GM12878 (cell line): ENCODE measurements around the gene CCDC78. TPM values are rescaled to one million over a fixed set of nuclear protein-coding genes. Genes with fewer than 3 reads are reported as not detected.

ENCODE experiments used
- ATAC-seq: fragments of 200-7000 bp; cut with Tn5 transposase; 3 replicates; pipeline ENCODE4 v1.9.1; 2020; ENCODE audit warnings: mild to moderate bottlenecking, moderate library complexity
- BruUV-seq: library from RNA; stranded (reverse); fragments of 400-500 nt; replicated peaks from 2 replicates; lab custom pipeline; 2021; lab: Mats Ljungman, UMichigan
- CTCF ChIA-PET: fragments of 300-600 bp; sonication (Branson Sonifier 250); formaldehyde crosslinking; extraction: SDS; loops from one replicate; lab custom pipeline; 2021; ENCODE audit warnings: inconsistent platforms; lab: Yijun Ruan, JAX
- POLR2A ChIA-PET: fragments of 350-600 bp; formaldehyde crosslinking; extraction: SDS; loops from one replicate; lab custom pipeline; 2021; ENCODE audit warnings: inconsistent platforms; lab: Charles Lee
- RAD21 ChIA-PET: fragments of 300-600 bp; sonication (Branson Sonifier 250); formaldehyde crosslinking; loops from one replicate; lab custom pipeline; 2023; ENCODE audit warnings: antibody characterized with exemption; ENCODE audit not compliant: unreplicated experiment; lab: Charles Lee
- SMC1A ChIA-PET: fragments of 300-600 bp; sonication (Branson Sonifier 250); formaldehyde crosslinking; loops from one replicate; lab custom pipeline; 2023; ENCODE audit not compliant: unreplicated experiment, uncharacterized antibody; lab: Charles Lee
- DNase-seq: peaks from one replicate; pipeline ENCODE4 v3.0.0-alpha.2; 2011; ENCODE audit warnings: low read depth, low spot score
- FAIRE-seq: peaks from 3 replicates; lab custom pipeline; 2011; peaks lifted over from hg19 to GRCh38; lab: Jason Lieb, UNC
- H2AFZ ChIP-seq: 2 replicates; pipeline ENCODE4 v1.6.0; 2011; ENCODE audit warnings: low read depth, low read length, control low read depth; ENCODE audit not compliant: control insufficient read depth
- H3K27ac ChIP-seq: 2 replicates; pipeline ENCODE4 v1.5.1; 2011; ENCODE audit warnings: control low read depth; ENCODE audit not compliant: control insufficient read depth, insufficient read depth
- H3K27me3 ChIP-seq, 2 experiments: replicated peaks in 1 of 2; 2 replicates each; pipeline versions ENCODE4 v1.6.0 to v1.6.1; 2011; ENCODE audit warnings: low read length in 1 of 2; ENCODE audit not compliant: control insufficient read depth in 2 of 2, insufficient read depth in 2 of 2
- H3K36me3 ChIP-seq, 2 experiments: 2 replicates each; pipeline ENCODE4 v1.5.1; 2011; ENCODE audit warnings: low read length in 1 of 2; ENCODE audit not compliant: control insufficient read depth in 2 of 2, insufficient read depth in 2 of 2
- H3K4me1 ChIP-seq: 2 replicates; pipeline ENCODE4 v1.6.1; 2011; ENCODE audit warnings: mild to moderate bottlenecking, low read length, moderate library complexity, mixed read lengths; ENCODE audit not compliant: control insufficient read depth, insufficient read depth
- H3K4me2 ChIP-seq: 2 replicates; pipeline ENCODE4 v1.6.0; 2011; ENCODE audit warnings: control low read depth; ENCODE audit not compliant: control insufficient read depth, insufficient read depth
- H3K4me3 ChIP-seq: fragments of 200-600 bp; sonication (generic); 2 replicates; pipeline ENCODE4 v1.5.1; 2016
- H3K79me2 ChIP-seq: 2 replicates; pipeline ENCODE4 v1.6.0; 2011; ENCODE audit warnings: low read length; ENCODE audit not compliant: control insufficient read depth, insufficient read depth
- H3K9ac ChIP-seq: 2 replicates; pipeline ENCODE4 v1.8.0; 2011; ENCODE audit warnings: low read length, control low read depth, mixed read lengths; ENCODE audit not compliant: control insufficient read depth, insufficient read depth
- H3K9me3 ChIP-seq: replicated peaks from 3 replicates; pipeline ENCODE4 v1.5.1; 2011; ENCODE audit warnings: mild to moderate bottlenecking, low read length; ENCODE audit not compliant: control insufficient read depth, insufficient read depth
- H4K20me1 ChIP-seq: 2 replicates; pipeline ENCODE4 v1.6.0; 2011; ENCODE audit not compliant: control insufficient read depth, insufficient read depth
- ASH2L ChIP-seq: fragments of 300-600, 200-600 bp; sonication (generic); IDR thresholded peaks from 2 replicates; pipeline ENCODE4 v1.6.1; 2017; ENCODE audit warnings: low read depth, mild to moderate bottlenecking, borderline replicate concordance
- CHD1 ChIP-seq: IDR thresholded peaks from 2 replicates; pipeline ENCODE4 v1.6.1; 2012; ENCODE audit warnings: low read depth, low read length, improper control_type of control experiment
- CTCF ChIP-seq, 3 experiments: IDR thresholded peaks in 2 of 3; conservative IDR thresholded peaks in 1 of 3; 2 replicates each; pipeline ENCODE4 v1.5.1; 2011; ENCODE audit warnings: low read depth in 3 of 3, low read length in 3 of 3, mild to moderate bottlenecking in 3 of 3, control low read depth in 2 of 3, moderate library complexity in 2 of 3, inconsistent platforms in 1 of 3, mixed read lengths in 1 of 3; ENCODE audit not compliant: control insufficient read depth in 2 of 3, insufficient read depth in 1 of 3; ENCODE audit errors: extremely low read depth in 1 of 3
- EED ChIP-seq: sonication (generic); IDR thresholded peaks from 2 replicates; pipeline ENCODE4 v1.6.1; 2016; ENCODE audit warnings: antibody characterized with exemption, low read depth
- FOXM1 ChIP-seq: IDR thresholded peaks from 2 replicates; pipeline ENCODE4 v1.6.1; 2012; ENCODE audit warnings: low read depth, mild to moderate bottlenecking, inconsistent platforms, low read length, moderate library complexity
- HDAC2 ChIP-seq: fragments of 200-600 bp; sonication (generic); IDR thresholded peaks from 2 replicates; pipeline ENCODE4 v1.6.1; 2017
- HDGF ChIP-seq: fragments of 450-650 bp; IDR thresholded peaks from 2 replicates; pipeline ENCODE4 v1.6.1; 2016; ENCODE audit warnings: antibody characterized with exemption
- NRF1 ChIP-seq: conservative IDR thresholded peaks from 2 replicates; pipeline ENCODE4 v1.6.1; 2011; ENCODE audit warnings: mild to moderate bottlenecking, low read depth, low read length, improper control_type of control experiment
- SMAD1 ChIP-seq: fragments of 450-650 bp; IDR thresholded peaks from 2 replicates; pipeline ENCODE4 v1.6.1; 2018; ENCODE audit warnings: mild to moderate bottlenecking, low read depth; ENCODE audit not compliant: partially characterized antibody
- STAT1 ChIP-seq: fragments of 450-650 bp; conservative IDR thresholded peaks from 2 replicates; pipeline ENCODE4 v1.6.1; 2014; ENCODE audit warnings: antibody characterized with exemption, mild to moderate bottlenecking
- ZNF274 ChIP-seq: IDR thresholded peaks from one replicate; pipeline ENCODE4 v1.8.0; 2011; ENCODE audit not compliant: insufficient read length, insufficient read depth
- WGBS: methylation state at CpG from one replicate; pipeline ENCODE4 v1.1.6; 2016; ENCODE audit warnings: low lambda C conversion rate; ENCODE audit not compliant: insufficient replicate concordance, insufficient coverage; ENCODE audit errors: missing lambda C conversion rate; 5-methylcytosine and 5-hydroxymethylcytosine counted together
- in situ Hi-C: fragments of 300-500 bp; cut with MboI; formaldehyde crosslinking; loops from 9 replicates; pipeline ENCODE4 v1.14.3; 2018; ENCODE audit warnings: mixed read lengths
- intact Hi-C: fragments of 100-400 bp; cut with micrococcal nuclease; formaldehyde crosslinking; loops from one replicate; pipeline ENCODE4 v1.14.2; 2022; ENCODE audit not compliant: unreplicated experiment
- polyA plus RNA-seq, 11 experiments: library from polyadenylated mRNA; depleted of rRNA in 4 of 11; unstranded in 6 of 11; stranded (reverse) in 5 of 11; fragments of >200 nt; fragmentation: Nextera tagmentation in 4 of 11; fragmentation: Illumina TruSeq in 1 of 11; extraction: Ambion mirVana in 4 of 11; extraction: Trizol in 1 of 11; gene quantifications; 1 replicate in 1 of 11; 2 replicates in 10 of 11; pipeline versions ENCODE4 v1.2.1 to v1.2.3, GENCODE V29; 2011 to 2016; ENCODE audit warnings: inconsistent platforms in 2 of 11, missing spikeins in 2 of 11, low read depth in 1 of 11
- total RNA-seq, 4 experiments: library from RNA; depleted of rRNA in 3 of 4; stranded (reverse); fragments of >200 nt in 3 of 4; fragmentation: Illumina TruSeq in 1 of 4; extraction: Trizol in 1 of 4; gene quantifications; 2 replicates each; pipeline versions ENCODE4 v1.2.1 to v1.2.3, GENCODE V29; 2013 to 2021
- TF ChIP-seq, protein P1 (sequence below): fragments of 450-650 bp; formaldehyde crosslinking; IDR thresholded peaks from 2 replicates; pipeline ENCODE4 v1.4.0; 2022; ENCODE audit warnings: mild to moderate bottlenecking, moderate library complexity

The CCDC78 gene
- total and polyA plus RNA-seq, 10 of the 15 experiments (the other 5 are each of a cell fraction or from before 2014, with no cell fraction given), result 0.10 to 26.2 (median 5.4) TPM

DNA sequence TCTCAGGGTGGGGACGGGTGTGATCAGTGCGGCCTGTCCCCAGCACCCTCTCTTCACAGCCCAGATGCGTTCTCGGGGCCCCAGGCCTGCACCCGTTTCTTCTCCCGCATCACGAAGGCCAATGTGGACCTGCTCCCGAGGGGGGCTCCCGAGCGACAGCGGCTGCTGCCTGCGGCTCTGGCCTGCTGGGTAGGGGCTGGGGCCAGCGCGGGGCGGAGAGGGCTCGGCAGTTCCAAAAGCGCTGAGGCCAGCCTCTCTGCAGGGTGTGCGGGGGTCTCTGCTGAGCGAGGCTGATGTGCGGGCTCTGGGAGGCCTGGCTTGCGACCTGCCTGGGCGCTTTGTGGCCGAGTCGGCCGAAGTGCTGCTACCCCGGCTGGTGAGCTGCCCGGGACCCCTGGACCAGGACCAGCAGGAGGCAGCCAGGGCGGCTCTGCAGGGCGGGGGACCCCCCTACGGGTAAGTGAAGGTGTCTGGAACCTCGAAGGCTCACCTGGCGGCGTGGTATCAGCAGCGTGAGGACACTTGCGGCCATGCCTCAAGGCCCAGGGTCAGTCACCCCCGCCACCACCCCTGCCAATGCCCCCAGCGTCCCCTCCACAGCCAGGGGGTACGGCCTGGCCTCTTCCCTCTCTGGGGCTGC lies 38.7 kb upstream of the CCDC78 start:
- ATAC-seq (no peak), FAIRE-seq (no peak), DNase-seq (no peak)
- no peak overlapping the region for H3K4me2 ChIP-seq
- no peak overlapping the region for H3K9ac ChIP-seq
- ChIA-PET CTCF (no interaction called here), POLR2A (no interaction called here), RAD21 (no interaction called here), SMC1A (no interaction called here)
- H3K27ac ChIP-seq, result no peak overlapping the region
- in situ Hi-C loops, result no loop called here
- TF ChIP-seq CHD1 (no peak), EED (no peak)
- 78% methylated on average over 31 of the region's 38 CpGs for WGBS
- intact Hi-C loops, result no loop called here
- no peaks in the 10 kb centered on the region for H3K79me2 ChIP-seq
- H2AFZ ChIP-seq, result no peak overlapping the region
- H3K4me3 ChIP-seq, result no peak overlapping the region
- no peaks in the 10 kb centered on the region for H3K36me3 ChIP-seq
- no peaks in the 10 kb centered on the region for H4K20me1 ChIP-seq
- no peaks in the 10 kb centered on the region for H3K9me3 ChIP-seq
- no peaks in the 10 kb centered on the region for H3K4me1 ChIP-seq
- BruUV-seq, result no TSS peak
- H3K27me3 ChIP-seq, result no peaks in the 10 kb centered on the region

GRCh38 chr16:764184-764750 lies 38.0 kb upstream of the CCDC78 start:
- ChIA-PET POLR2A (no interaction called here), CTCF (no interaction called here)
- FAIRE-seq, result no peak
- TF ChIP-seq CTCF (IDR thresholded peaks at IDR 0.05 in 2 of 3, conservative IDR thresholded peaks at IDR 0.05 in 1 of 3; ENCODE audit: control insufficient read depth in 2 of 3, extremely low read depth in 1 of 3, insufficient read depth in 1 of 3, low read depth in 3 of 3, low read length in 3 of 3), result no peak
- no peak for TF ChIP-seq ZNF274
- no peak for TF ChIP-seq NRF1
- TF ChIP-seq, protein P1, sequence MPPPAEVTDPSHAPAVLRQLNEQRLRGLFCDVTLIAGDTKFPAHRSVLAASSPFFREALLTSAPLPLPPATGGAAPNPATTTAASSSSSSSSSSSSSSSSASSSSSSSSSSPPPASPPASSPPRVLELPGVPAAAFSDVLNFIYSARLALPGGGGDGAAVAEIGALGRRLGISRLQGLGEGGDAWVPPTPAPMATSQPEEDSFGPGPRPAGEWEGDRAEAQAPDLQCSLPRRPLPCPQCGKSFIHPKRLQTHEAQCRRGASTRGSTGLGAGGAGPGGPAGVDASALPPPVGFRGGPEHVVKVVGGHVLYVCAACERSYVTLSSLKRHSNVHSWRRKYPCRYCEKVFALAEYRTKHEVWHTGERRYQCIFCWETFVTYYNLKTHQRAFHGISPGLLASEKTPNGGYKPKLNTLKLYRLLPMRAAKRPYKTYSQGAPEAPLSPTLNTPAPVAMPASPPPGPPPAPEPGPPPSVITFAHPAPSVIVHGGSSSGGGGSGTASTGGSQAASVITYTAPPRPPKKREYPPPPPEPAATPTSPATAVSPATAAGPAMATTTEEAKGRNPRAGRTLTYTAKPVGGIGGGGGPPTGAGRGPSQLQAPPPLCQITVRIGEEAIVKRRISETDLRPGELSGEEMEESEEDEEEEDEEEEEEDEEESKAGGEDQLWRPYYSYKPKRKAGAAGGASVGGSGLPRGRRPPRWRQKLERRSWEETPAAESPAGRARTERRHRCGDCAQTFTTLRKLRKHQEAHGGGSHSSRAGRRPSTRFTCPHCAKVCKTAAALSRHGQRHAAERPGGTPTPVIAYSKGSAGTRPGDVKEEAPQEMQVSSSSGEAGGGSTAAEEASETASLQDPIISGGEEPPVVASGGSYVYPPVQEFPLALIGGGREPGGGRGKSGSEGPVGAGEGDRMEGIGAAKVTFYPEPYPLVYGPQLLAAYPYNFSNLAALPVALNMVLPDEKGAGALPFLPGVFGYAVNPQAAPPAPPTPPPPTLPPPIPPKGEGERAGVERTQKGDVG (CRISPR knock-in tag), result no peak
- no peak for TF ChIP-seq ASH2L
- TF ChIP-seq HDGF, result no peak
- TF ChIP-seq HDAC2, result no peak
- TF ChIP-seq FOXM1, result no peak
- no peak for TF ChIP-seq SMAD1
- TF ChIP-seq STAT1, result no peak

More at GRCh38 chr16:764184-764750, 38.0 kb upstream of the CCDC78 start:
- WGBS, result 37% methylated on average over 20 of the region's 20 CpGs
- in situ Hi-C loops, result no loop called here
- ATAC-seq, result no peak
- Histone ChIP-seq H3K9me3 (no peaks in the 10 kb centered on the region), H3K79me2 (no peaks in the 10 kb centered on the region), H2AFZ (no peak overlapping the region), H3K9ac (no peak overlapping the region), H3K4me2 (no peak overlapping the region), H3K4me1 (no peaks in the 10 kb centered on the region), H3K4me3 (no peak overlapping the region), H4K20me1 (no peaks in the 10 kb centered on the region), H3K27ac (no peak overlapping the region), H3K36me3 (no peaks in the 10 kb centered on the region), H3K27me3 (no peaks in the 10 kb centered on the region)
- ChIA-PET RAD21 (no interaction called here), SMC1A (no interaction called here)
- DNase-seq, result no peak
- intact Hi-C loops, result no loop called here
- no TSS peak for BruUV-seq
